OCI-M2 (cell line): Measurements from ENCODE around the gene STOML1.

Experiments
- DNase-seq: peaks from one replicate; lab custom pipeline; 2025; ENCODE audit not compliant: unreplicated experiment; lab: John Stamatoyannopoulos, UW

Gene STOML1

GRCh38 chr15:74022706-74023470 lies 30.8 kb upstream of the STOML1 start:
- no peak for DNase-seq

- DNase-seq = no peak
These were observed 27.6 kb upstream of the STOML1 start for GRCh38 chr15:74019734-74020133.

DNA sequence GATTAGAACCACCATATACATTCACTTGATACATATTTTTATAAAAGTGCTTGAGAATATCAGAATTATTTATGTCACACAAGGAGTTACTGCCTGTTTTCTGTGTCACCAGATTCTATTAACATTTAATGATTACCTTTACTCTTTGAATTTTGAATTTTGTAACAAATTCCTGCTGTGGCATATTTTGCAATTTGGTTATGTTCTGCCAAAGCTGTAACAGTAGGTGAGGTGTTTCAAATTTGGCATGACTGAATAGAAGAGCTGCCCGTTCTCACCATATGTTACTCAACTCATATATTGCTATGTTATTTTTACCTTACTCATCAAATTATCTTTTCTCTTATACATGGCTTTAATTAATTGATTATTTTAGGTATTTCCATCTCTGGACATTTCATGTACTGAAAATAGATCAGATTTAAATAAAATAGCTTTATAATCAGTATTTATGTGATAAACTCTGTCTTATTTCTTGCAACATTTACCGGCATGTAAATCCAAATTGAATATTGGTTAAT lies 21.3 kb upstream of the STOML1 start:
- no peak for DNase-seq

GRCh38 chr15:74011610-74012009 lies 19.5 kb upstream of the STOML1 start:
- DNase-seq = no peak

DNA sequence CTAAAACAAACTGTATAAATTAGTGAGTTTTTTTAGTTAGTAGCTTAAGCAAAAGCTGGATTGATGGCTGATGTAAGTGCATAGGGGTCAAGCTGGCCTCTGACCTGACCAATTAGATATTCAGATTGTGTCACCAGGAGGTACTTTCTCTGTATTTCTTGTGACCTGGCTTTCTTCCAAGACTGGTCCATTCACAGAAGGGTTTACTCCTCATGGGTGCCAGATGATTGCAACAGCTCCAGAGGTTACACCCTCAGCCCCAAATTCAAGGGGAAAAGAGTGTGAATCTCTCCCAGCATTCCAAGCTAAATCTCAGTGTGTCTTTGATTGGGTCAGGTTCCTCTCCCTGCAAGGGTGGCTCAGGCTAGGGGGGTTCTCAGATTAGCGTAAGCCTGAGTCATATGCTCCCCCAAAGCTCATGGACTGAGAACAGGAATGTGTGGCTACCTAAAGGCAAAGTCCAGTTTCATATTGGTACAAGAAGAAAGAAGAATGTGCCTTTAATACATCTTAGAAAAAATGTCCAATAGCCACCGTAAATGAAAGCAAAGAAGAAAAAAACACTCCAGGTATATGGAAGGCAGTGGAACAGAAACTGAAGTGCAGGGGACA lies 18.9 kb upstream of the STOML1 start:
- DNase-seq = no peak

- no peak for DNase-seq
These were observed 16.8 kb upstream of the STOML1 start for GRCh38 chr15:74008901-74009300.

DNA sequence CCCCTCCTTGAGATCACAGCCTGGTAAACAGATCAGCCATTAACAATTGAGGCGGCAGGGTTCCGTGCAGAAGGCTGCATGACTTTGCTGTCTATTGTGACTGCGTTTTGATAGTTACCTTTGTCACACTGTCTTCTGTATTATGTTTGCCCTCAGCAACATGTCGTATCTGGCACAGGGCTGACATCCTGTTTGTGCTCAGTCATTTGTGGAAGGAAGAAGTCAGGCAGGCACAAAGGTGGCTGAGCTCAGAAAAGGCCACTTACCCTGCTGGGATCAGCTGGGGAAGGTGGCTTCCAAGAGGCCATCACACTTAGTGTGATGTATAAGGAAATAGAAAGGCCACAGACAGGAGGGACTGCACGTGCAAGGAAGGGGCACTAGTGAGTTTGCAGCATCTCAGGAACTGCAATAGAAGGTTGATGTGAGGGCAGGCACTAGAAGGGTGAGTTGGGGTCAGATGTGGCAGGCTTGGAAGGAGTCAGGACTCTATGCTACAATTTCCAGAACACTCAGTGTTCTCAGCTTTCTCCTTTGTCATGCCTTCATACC lies 15.8 kb upstream of the STOML1 start:
- DNase-seq = no peak

- DNase-seq = no peak
These were observed 14.9 kb upstream of the STOML1 start for GRCh38 chr15:74006774-74007639.

- DNase-seq = no peak
These were observed 5.9 kb upstream of the STOML1 start for GRCh38 chr15:73997986-73998385.

DNA sequence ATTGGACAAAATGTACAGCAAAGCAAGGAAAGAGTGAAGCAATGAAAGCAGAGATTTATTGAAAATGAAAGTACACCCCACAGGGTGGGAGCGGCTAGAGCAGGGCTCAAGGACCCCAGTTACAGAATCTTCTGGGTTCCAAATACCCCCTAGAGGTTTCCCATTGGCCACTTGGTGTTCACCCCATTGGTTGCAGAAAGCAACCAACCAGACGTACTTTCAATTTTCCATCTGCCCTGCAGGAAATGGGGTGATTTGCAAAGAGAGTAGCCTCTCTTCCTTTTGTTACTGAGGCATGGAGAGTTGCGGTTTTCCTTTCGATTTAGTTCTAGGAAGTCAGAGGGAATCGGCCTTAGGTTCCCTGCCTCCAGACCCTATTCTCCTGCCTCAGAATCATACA lies 4.8 kb upstream of the STOML1 start:
- no peak for DNase-seq

- no peak for DNase-seq
These were observed 4.2 kb upstream of the STOML1 start for GRCh38 chr15:73996267-73996666.

DNA sequence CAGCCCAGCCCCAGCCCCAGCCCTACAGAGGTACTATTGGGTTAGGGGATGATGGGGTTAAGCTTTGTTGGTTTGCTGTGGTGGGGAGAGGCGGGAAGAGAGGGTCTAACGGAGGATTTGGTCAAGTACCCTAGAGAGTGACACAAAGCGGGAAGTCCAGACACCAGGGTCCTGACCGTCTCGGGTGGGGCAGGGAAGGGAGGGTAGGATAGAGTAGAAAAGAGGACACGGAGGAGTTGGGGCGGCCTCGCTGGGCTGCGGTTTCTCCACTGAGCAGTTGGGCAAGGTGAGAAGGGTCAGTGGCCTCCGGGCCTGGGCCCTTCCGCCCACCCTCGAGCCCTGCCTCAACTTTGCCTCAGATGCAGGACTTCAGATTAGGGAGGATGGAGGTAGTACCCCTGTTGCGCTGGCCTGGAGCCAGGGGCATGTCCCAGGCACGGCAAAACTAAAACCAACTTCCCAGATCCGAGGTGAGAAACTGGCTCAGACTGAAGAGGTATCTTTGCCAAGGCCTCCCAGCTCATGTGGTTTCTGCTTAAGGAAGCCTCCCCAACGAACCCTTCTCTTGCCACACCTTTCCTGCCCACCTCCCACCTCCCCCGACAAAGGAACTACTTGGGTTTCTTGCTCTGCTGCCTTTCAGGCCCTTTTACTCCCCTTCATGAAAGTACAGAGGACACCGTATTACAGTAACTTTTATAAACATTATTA lies 3.0 kb upstream of the STOML1 start:
- DNase-seq = no peak

DNA sequence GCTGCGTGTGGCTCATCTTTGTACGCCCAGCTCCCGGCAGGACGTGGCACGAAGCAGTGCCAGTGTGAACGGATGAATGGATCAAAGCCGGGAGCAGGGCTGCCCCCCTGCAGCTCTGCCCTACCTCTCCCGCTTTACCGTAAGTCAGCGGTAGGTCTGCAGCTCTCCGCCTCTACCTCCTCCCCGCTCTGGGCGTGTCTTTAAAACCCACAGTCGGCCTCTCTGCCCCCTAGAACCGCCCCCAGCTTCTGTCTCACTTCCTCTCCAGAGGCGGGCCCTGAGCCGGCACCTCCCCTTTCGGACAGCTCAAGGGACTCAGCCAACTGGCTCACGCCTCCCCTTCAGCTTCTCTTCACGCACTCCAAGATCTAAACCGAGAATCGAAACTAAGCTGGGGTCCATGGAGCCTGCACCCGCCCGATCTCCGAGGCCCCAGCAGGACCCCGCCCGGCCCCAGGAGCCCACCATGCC lies 2.4 kb upstream of the STOML1 start, which contains the start of gene PML:
PML (plus strand) TSS at position 304 of the 471 bp plus-strand sequence; CDS start at position 401, 97 bp downstream.
- no peak for DNase-seq

GRCh38 chr15:73993211-73993994 lies 1.3 kb upstream of the STOML1 start:
- no peak for DNase-seq

DNA sequence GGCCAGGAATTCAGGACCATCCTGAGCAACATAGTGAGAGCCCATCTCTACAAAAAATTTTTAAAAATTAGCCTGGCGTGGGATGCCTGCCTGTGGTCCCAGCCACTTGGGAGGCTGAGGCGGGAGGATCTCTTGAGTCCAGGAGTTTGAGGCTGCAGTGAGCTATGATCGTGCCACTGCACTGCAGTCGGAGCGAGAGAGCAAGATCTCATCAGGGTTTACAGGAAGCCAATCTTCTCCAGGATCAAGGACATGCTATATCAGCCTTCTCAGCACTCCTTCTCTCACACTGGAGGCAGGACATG lies 451 bp upstream of the STOML1 start:
- DNase-seq = no peak

DNA sequence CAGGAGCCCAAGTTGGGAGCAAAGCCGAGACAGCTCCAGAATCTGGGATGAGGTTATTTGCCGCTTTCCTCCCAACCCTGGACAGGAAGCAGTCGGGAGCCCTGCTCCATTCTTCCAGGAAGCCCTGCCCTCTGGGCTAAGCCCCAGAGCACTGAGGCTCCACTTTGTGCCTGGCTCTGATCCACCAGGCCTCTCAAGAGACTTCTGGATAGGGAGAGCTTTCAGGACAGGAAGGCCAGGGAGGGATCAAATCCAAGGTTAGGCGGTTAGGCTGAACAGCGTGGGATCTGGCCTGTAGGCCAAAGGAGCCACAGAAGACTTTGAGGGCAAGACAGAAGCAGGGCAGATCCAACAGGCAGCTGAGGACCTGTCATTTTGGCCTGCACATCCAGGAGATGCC lies 835 bp downstream of the STOML1 start:
- DNase-seq = no peak

GRCh38 chr15:73990250-73991005 lies 1.7 kb downstream of the STOML1 start:
- no peak for DNase-seq

GRCh38 chr15:73989001-73989798 lies 2.9 kb downstream of the STOML1 start:
- DNase-seq = no peak
